Neural progenitor cell (in vitro differentiated cells): ENCODE measurements around the gene SMYD3. TPM values are rescaled to one million over a fixed set of nuclear protein-coding genes. Genes with fewer than 3 reads are reported as not detected.

Experiments used
- DNase-seq: peaks from one replicate; pipeline ENCODE4 v3.0.0-alpha.2; 2016; ENCODE audit warnings: low spot score
- H2AFZ ChIP-seq: fragments of 200-600 bp; sonication (generic); replicated peaks from 2 replicates; pipeline ENCODE4 v1.6.1; 2016; ENCODE audit warnings: antibody characterized with exemption
- H3F3A ChIP-seq: fragments of 200-600 bp; sonication (generic); 2 replicates; pipeline ENCODE4 v1.6.1; 2016; ENCODE audit warnings: antibody characterized with exemption, low read depth
- H3K27ac ChIP-seq: fragments of 200-600 bp; sonication (generic); 2 replicates; pipeline ENCODE4 v1.5.1; 2016; ENCODE audit warnings: mild to moderate bottlenecking
- H3K27me3 ChIP-seq: fragments of 200-600 bp; sonication (generic); 2 replicates; pipeline ENCODE4 v1.6.1; 2016; ENCODE audit warnings: mild to moderate bottlenecking, moderate library complexity
- H3K36me3 ChIP-seq: fragments of 200-600 bp; sonication (generic); 2 replicates; pipeline ENCODE4 v1.5.1; 2016
- H3K4me1 ChIP-seq: fragments of 200-600 bp; sonication (generic); 2 replicates; pipeline ENCODE4 v1.6.1; 2016; ENCODE audit warnings: mixed run types
- H3K4me2 ChIP-seq: fragments of 200-600 bp; sonication (generic); 2 replicates; pipeline ENCODE4 v1.6.1; 2016
- H3K4me3 ChIP-seq: fragments of 200-600 bp; sonication (generic); 2 replicates; pipeline ENCODE4 v1.5.1; 2016
- H3K79me2 ChIP-seq: fragments of 200-600 bp; sonication (generic); 2 replicates; pipeline ENCODE4 v1.6.1; 2016; ENCODE audit warnings: low read depth
- H3K9ac ChIP-seq: fragments of 200-600 bp; sonication (generic); 2 replicates; pipeline ENCODE4 v1.6.1; 2016
- H3K9me3 ChIP-seq: fragments of 200-600 bp; sonication (generic); 2 replicates; pipeline ENCODE4 v1.5.1; 2016; ENCODE audit warnings: low read depth
- H4K20me1 ChIP-seq: fragments of 200-600 bp; sonication (generic); 2 replicates; pipeline ENCODE4 v1.6.1; 2016; ENCODE audit warnings: low read depth
- H3K27ac Mint-ChIP-seq: 3 replicates; pipeline ENCODE4 v1.8.0; 2021; ENCODE audit warnings: mixed read lengths
- H3K27me3 Mint-ChIP-seq: 2 replicates; pipeline ENCODE4 v1.8.0; 2022; ENCODE audit warnings: low read depth, mild to moderate bottlenecking, inconsistent platforms, moderate library complexity, mixed read lengths; ENCODE audit not compliant: insufficient read depth
- H3K36me3 Mint-ChIP-seq: 3 replicates; pipeline ENCODE4 v1.8.0; 2021; ENCODE audit warnings: mixed read lengths
- H3K4me1 Mint-ChIP-seq: 3 replicates; pipeline ENCODE4 v1.8.0; 2021; ENCODE audit warnings: mixed read lengths
- H3K4me3 Mint-ChIP-seq: 3 replicates; pipeline ENCODE4 v1.8.0; 2021; ENCODE audit warnings: mild to moderate bottlenecking, moderate library complexity, mixed read lengths
- H3K9me3 Mint-ChIP-seq: 3 replicates; pipeline ENCODE4 v1.8.0; 2020; ENCODE audit warnings: mixed read lengths
- CTCF ChIP-seq: fragments of 200-600 bp; sonication (generic); IDR thresholded peaks from 2 replicates; pipeline ENCODE4 v1.5.1; 2017; ENCODE audit warnings: antibody characterized with exemption, mild to moderate bottlenecking
- EZH2 ChIP-seq: fragments of 200-600 bp; sonication (generic); IDR thresholded peaks from 2 replicates; pipeline ENCODE4 v1.6.1; 2017; ENCODE audit warnings: antibody characterized with exemption, mild to moderate bottlenecking, moderate library complexity
- EZH2phosphoT487 ChIP-seq: fragments of 200-600 bp; sonication (generic); IDR thresholded peaks from 2 replicates; pipeline ENCODE4 v1.6.1; 2017; ENCODE audit warnings: antibody characterized with exemption
- total RNA-seq: library from RNA; depleted of rRNA; stranded (reverse); fragments of >200 nt; gene quantifications from 2 replicates; pipeline ENCODE4 v1.2.3, GENCODE V29; 2015; ENCODE audit warnings: low replicate concordance

Gene SMYD3
- total RNA-seq, 1 donor from 2014 or later, result 43.2 TPM

DNA sequence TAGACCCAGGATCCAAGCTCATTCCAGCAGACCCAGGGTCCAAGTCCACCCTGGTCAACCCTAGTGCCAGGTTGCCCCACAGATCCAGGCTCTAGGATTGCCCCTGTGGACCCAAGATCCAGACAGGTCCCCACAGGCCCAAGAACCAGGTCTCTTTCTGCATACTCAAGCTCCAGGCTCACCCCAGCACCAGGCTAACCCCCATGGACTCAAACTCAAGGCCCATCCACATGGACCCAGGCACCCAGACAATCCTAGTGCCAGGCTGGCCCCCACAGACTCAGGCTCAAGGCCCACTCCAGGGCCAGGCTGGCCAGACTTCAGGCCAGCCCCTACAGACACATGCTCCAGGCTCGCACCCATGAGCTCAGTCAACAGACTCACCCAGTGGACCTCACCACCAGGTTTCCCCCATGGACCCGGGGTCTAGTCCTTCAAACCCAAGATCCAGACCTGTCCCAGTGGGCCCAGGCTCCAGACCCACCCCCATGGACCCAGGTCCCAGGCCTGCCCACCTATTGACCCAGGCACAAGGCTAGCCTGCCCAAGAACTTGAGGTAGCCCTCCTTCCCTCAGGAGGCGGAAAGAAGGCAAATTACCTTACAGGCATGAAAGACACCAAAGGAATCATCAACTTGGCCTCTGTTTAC, 124.4 kb downstream of the SMYD3 start:
- Histone ChIP-seq H3F3A (no peaks in the 10 kb centered on the region), H3K4me2 (no peak overlapping the region), H3K27me3 (no peaks in the 10 kb centered on the region), H3K9me3 (no peaks in the 10 kb centered on the region), H2AFZ (no peak overlapping the region), H3K9ac (no peak overlapping the region), H3K4me1 (no peaks in the 10 kb centered on the region), H4K20me1 (no peaks in the 10 kb centered on the region), H3K4me3 (no peak overlapping the region), H3K36me3 (no peaks in the 10 kb centered on the region), H3K27ac (no peak overlapping the region), H3K79me2 (no peaks in the 10 kb centered on the region)
- H3K36me3 Mint-ChIP-seq, result no peaks in the 10 kb centered on the region
- no peak overlapping the region for H3K27ac Mint-ChIP-seq
- H3K9me3 Mint-ChIP-seq, result no peaks in the 10 kb centered on the region
- peaks cover 2% of the 10 kb centered on the region for H3K27me3 Mint-ChIP-seq
- no peak for TF ChIP-seq EZH2
- TF ChIP-seq EZH2phosphoT487, result no peak
- TF ChIP-seq CTCF, result no peak
- H3K4me3 Mint-ChIP-seq, result no peak overlapping the region
- H3K4me1 Mint-ChIP-seq, result peaks cover 7% of the 10 kb centered on the region
- no peak for DNase-seq

- Mint-ChIP-seq H3K27me3 (peaks cover 2% of the 10 kb centered on the region), H3K36me3 (no peaks in the 10 kb centered on the region), H3K9me3 (no peaks in the 10 kb centered on the region), H3K4me1 (peaks cover 9% of the 10 kb centered on the region), H3K4me3 (no peak overlapping the region), H3K27ac (no peak overlapping the region)
- H3K4me3 ChIP-seq, result no peak overlapping the region
- H2AFZ ChIP-seq, result no peak overlapping the region
- H3K27ac ChIP-seq, result no peak overlapping the region
- H3K79me2 ChIP-seq, result no peaks in the 10 kb centered on the region
- H3K36me3 ChIP-seq, result no peaks in the 10 kb centered on the region
- H3K9ac ChIP-seq, result no peak overlapping the region
- H4K20me1 ChIP-seq, result no peaks in the 10 kb centered on the region
- DNase-seq, result no peak
- H3K9me3 ChIP-seq, result no peaks in the 10 kb centered on the region
- no peaks in the 10 kb centered on the region for H3K27me3 ChIP-seq
- no peaks in the 10 kb centered on the region for H3K4me1 ChIP-seq
- TF ChIP-seq EZH2 (no peak), EZH2phosphoT487 (no peak), CTCF (no peak)
- no peaks in the 10 kb centered on the region for H3F3A ChIP-seq
- H3K4me2 ChIP-seq, result no peak overlapping the region
Observed at GRCh38 chr1:246381452-246381851, 125.6 kb downstream of the SMYD3 start.

DNA sequence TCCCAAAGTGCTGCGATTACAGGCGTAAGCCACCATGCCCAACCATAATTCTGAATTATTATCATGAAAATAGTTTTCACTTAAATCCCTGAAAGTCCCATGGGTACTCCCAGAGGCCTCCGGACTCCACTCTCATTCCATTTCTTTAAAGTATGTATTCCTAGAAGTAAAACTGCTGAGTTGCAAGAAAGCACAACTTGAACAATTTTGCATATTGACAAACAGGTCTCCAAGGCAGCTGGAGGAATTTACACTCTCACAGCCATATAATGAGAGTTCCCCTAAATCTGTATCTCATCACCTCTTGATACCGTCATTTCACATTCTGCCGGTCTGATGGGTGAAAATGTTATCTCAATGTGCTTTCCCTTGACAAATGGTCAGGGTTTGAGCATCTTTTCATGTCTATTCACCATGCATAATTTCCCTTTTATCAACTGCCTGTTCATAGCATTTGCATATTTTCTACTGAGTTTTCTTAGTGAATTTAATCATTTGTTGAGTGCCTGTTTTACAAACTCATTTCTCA, 129.4 kb downstream of the SMYD3 start:
- H3K9ac ChIP-seq, result no peak overlapping the region
- Mint-ChIP-seq H3K4me1 (peaks cover 9% of the 10 kb centered on the region), H3K9me3 (no peaks in the 10 kb centered on the region), H3K27ac (no peak overlapping the region), H3K27me3 (peaks cover 2% of the 10 kb centered on the region), H3K4me3 (no peak overlapping the region), H3K36me3 (no peaks in the 10 kb centered on the region)
- H3K4me2 ChIP-seq, result no peak overlapping the region
- H3K9me3 ChIP-seq, result no peaks in the 10 kb centered on the region
- TF ChIP-seq EZH2, result no peak
- no peak for TF ChIP-seq EZH2phosphoT487
- no peak for TF ChIP-seq CTCF
- H3K27me3 ChIP-seq, result no peaks in the 10 kb centered on the region
- DNase-seq, result no peak
- H3K36me3 ChIP-seq, result no peaks in the 10 kb centered on the region
- no peaks in the 10 kb centered on the region for H3F3A ChIP-seq
- peaks cover 1% of the 10 kb centered on the region for H3K4me1 ChIP-seq
- H2AFZ ChIP-seq, result no peak overlapping the region
- no peak overlapping the region for H3K27ac ChIP-seq
- H4K20me1 ChIP-seq, result no peaks in the 10 kb centered on the region
- no peaks in the 10 kb centered on the region for H3K79me2 ChIP-seq
- H3K4me3 ChIP-seq, result no peak overlapping the region
